Osteoblast (primary cell): ENCODE measurements around the gene DUSP19. TPM values are rescaled to one million over a fixed set of nuclear protein-coding genes. Genes with fewer than 3 reads are reported as not detected.

Experiments used
- DNase-seq: peaks from one replicate; pipeline ENCODE4 v3.0.0; 2011; ENCODE audit warnings: low spot score, mixed read lengths; ENCODE audit not compliant: insufficient read length; ENCODE audit errors: missing footprints
- H2AFZ ChIP-seq: 2 replicates; pipeline ENCODE4 v1.6.0; 2011; ENCODE audit warnings: mild to moderate bottlenecking, low read length
- H3K27ac ChIP-seq: 2 replicates; pipeline ENCODE4 v1.5.1; 2011; ENCODE audit warnings: mild to moderate bottlenecking, low read depth, low read length, moderate library complexity
- H3K27me3 ChIP-seq: 2 replicates; pipeline ENCODE4 v1.6.0; 2012; ENCODE audit warnings: mild to moderate bottlenecking, control low read depth, inconsistent platforms, low read length, moderate library complexity; ENCODE audit not compliant: insufficient read depth
- H3K36me3 ChIP-seq: 2 replicates; pipeline ENCODE4 v1.5.1; 2011; ENCODE audit warnings: mild to moderate bottlenecking, low read length, control low read depth, moderate library complexity; ENCODE audit not compliant: insufficient read depth
- H3K4me1 ChIP-seq: 2 replicates; pipeline ENCODE4 v1.5.1; 2011; ENCODE audit warnings: mild to moderate bottlenecking, low read length, control low read depth, moderate library complexity; ENCODE audit not compliant: insufficient read depth
- H3K4me2 ChIP-seq: 2 replicates; pipeline ENCODE4 v1.6.0; 2011; ENCODE audit warnings: mild to moderate bottlenecking, low read length; ENCODE audit not compliant: insufficient read depth
- H3K4me3 ChIP-seq: fragments of 200-600 bp; sonication (generic); 3 replicates; pipeline ENCODE4 v1.5.1; 2012; ENCODE audit warnings: mild to moderate bottlenecking, low read length, inconsistent platforms; ENCODE audit not compliant: insufficient read depth
- H3K79me2 ChIP-seq: 2 replicates; pipeline ENCODE4 v1.6.0; 2012; ENCODE audit warnings: mild to moderate bottlenecking, low read length, control low read depth, inconsistent platforms; ENCODE audit not compliant: insufficient read depth
- H3K9me3 ChIP-seq: 2 replicates; pipeline ENCODE4 v1.5.1; 2011; ENCODE audit warnings: low read depth, low read length, control low read depth
- H4K20me1 ChIP-seq: 2 replicates; pipeline ENCODE4 v1.6.0; 2012; ENCODE audit warnings: mild to moderate bottlenecking, low read length, control low read depth; ENCODE audit not compliant: insufficient read depth
- CTCF ChIP-seq: IDR thresholded peaks from 2 replicates; pipeline ENCODE4 v1.5.1; 2011; ENCODE audit warnings: mild to moderate bottlenecking, low read depth, low read length, moderate library complexity; ENCODE audit errors: extremely low read depth
- total RNA-seq: library from RNA; depleted of rRNA; stranded (reverse); fragments of >200 nt; gene quantifications from 2 replicates; pipeline ENCODE4 v1.2.3, GENCODE V29; 2012

Gene DUSP19
- total RNA-seq, 1 donor: 2.9 TPM

- H4K20me1 ChIP-seq: no peaks in the 10 kb centered on the region
- H3K4me3 ChIP-seq: no peak overlapping the region
- H3K27ac ChIP-seq: no peak overlapping the region
- no peaks in the 10 kb centered on the region for H3K36me3 ChIP-seq
- no peak overlapping the region for H3K4me2 ChIP-seq
- H3K4me1 ChIP-seq: peaks cover 4% of the 10 kb centered on the region
- H3K79me2 ChIP-seq: no peaks in the 10 kb centered on the region
- TF ChIP-seq CTCF: no peak
- no peak for DNase-seq
- H2AFZ ChIP-seq: no peak overlapping the region
- no peaks in the 10 kb centered on the region for H3K9me3 ChIP-seq
- H3K27me3 ChIP-seq: no peaks in the 10 kb centered on the region
Measured at GRCh38 chr2:183091954-183092345, 13.4 kb downstream of the DUSP19 start.

GRCh38 chr2:183093857-183094657 lies 15.5 kb downstream of the DUSP19 start:
- DNase-seq: peak; percentile 41
- Histone ChIP-seq H3K36me3 (no peaks in the 10 kb centered on the region), H3K27me3 (no peaks in the 10 kb centered on the region), H3K27ac (no peak overlapping the region), H3K4me3 (no peak overlapping the region), H3K4me2 (peak overlapping the region; percentile 51), H3K79me2 (no peaks in the 10 kb centered on the region), H2AFZ (no peak overlapping the region), H4K20me1 (no peaks in the 10 kb centered on the region), H3K9me3 (no peaks in the 10 kb centered on the region), H3K4me1 (peaks cover 4% of the 10 kb centered on the region)
- TF ChIP-seq CTCF: no peak

GRCh38 chr2:183105402-183106134 lies 27.0 kb downstream of the DUSP19 start:
- no peak overlapping the region for H3K4me2 ChIP-seq
- no peaks in the 10 kb centered on the region for H3K4me1 ChIP-seq
- H3K36me3 ChIP-seq: no peaks in the 10 kb centered on the region
- no peak for TF ChIP-seq CTCF
- no peaks in the 10 kb centered on the region for H3K79me2 ChIP-seq
- H3K4me3 ChIP-seq: no peak overlapping the region
- H4K20me1 ChIP-seq: no peaks in the 10 kb centered on the region
- H3K27me3 ChIP-seq: no peaks in the 10 kb centered on the region
- no peak overlapping the region for H3K27ac ChIP-seq
- H3K9me3 ChIP-seq: no peaks in the 10 kb centered on the region
- no peak overlapping the region for H2AFZ ChIP-seq
- no peak for DNase-seq

- no peak for DNase-seq
- Histone ChIP-seq H3K4me2 (no peak overlapping the region), H3K4me1 (no peaks in the 10 kb centered on the region), H2AFZ (no peak overlapping the region), H3K27ac (no peak overlapping the region), H3K27me3 (no peaks in the 10 kb centered on the region), H3K79me2 (no peaks in the 10 kb centered on the region), H3K36me3 (no peaks in the 10 kb centered on the region), H4K20me1 (no peaks in the 10 kb centered on the region), H3K4me3 (no peak overlapping the region), H3K9me3 (no peaks in the 10 kb centered on the region)
- TF ChIP-seq CTCF: no peak
Measured at GRCh38 chr2:183112577-183112976, 34.0 kb downstream of the DUSP19 start.
